Sigmoid colon (tissue), 4 donors: ENCODE results near the gene NR6A1.

Source experiments
- POLR2A ChIP-seq, 2 donors: fragments of 450-650 bp; IDR thresholded peaks; one replicate each; pipeline ENCODE4 v1.6.1; 2016; ENCODE audit warnings: antibody characterized with exemption in 2 of 2, mild to moderate bottlenecking in 2 of 2, moderate library complexity in 2 of 2
- POLR2AphosphoS5 ChIP-seq, 4 donors: sonication (generic); formaldehyde crosslinking; IDR thresholded peaks; one replicate each; pipeline ENCODE4 v1.6.1; 2017; ENCODE audit warnings: antibody characterized with exemption in 4 of 4
- TF ChIP-seq, protein P1 (sequence below), 4 experiments: fragments of 450-650 bp in 3 of 4; fragments of 200-600 bp in 1 of 4; IDR thresholded peaks; one replicate each; pipeline ENCODE4 v1.5.1; 2016 to 2019; ENCODE audit warnings: antibody characterized with exemption in 4 of 4, mild to moderate bottlenecking in 3 of 4, moderate library complexity in 2 of 4

DNA sequence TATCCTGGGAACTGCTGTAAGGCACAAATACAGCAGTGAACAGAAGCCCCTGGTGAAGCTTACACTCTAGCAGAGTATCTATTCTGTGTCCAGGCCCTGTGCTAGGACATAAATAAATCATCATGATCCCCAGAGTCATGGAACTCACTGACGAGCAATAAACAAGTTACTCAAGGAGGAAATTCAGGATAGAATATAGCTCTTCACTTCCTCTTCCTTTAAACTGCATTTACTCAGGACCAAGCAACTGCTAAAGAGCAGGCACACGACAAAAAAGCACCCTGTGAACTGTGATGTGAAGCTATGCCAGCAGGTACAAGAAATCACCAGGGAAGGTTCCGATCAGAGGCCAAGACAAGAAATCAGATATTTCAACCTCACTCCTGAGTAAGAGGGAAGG lies 216.1 kb downstream of the NR6A1 start:
- TF ChIP-seq POLR2A (IDR thresholded peaks at IDR 0.05) (no peak), POLR2AphosphoS5 (IDR thresholded peaks at IDR 0.05) (no peak)
- TF ChIP-seq, protein P1, sequence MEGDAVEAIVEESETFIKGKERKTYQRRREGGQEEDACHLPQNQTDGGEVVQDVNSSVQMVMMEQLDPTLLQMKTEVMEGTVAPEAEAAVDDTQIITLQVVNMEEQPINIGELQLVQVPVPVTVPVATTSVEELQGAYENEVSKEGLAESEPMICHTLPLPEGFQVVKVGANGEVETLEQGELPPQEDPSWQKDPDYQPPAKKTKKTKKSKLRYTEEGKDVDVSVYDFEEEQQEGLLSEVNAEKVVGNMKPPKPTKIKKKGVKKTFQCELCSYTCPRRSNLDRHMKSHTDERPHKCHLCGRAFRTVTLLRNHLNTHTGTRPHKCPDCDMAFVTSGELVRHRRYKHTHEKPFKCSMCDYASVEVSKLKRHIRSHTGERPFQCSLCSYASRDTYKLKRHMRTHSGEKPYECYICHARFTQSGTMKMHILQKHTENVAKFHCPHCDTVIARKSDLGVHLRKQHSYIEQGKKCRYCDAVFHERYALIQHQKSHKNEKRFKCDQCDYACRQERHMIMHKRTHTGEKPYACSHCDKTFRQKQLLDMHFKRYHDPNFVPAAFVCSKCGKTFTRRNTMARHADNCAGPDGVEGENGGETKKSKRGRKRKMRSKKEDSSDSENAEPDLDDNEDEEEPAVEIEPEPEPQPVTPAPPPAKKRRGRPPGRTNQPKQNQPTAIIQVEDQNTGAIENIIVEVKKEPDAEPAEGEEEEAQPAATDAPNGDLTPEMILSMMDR (IDR thresholded peaks at IDR 0.05), result no peak
